ENCODE results near the gene PABPC1L. TPM values are rescaled to one million over a fixed set of nuclear protein-coding genes. Genes with fewer than 3 reads are reported as not detected.
A peak's percentile ranks its signal among the peaks of the same experiment; 100 is the strongest.
"Not testable (repeated sequence)": the region's sequence is repeated elsewhere in the genome, so short reads cannot be mapped to it uniquely, and the experiment has no call there.

PABPC1L gene
- total RNA-seq, result 1.3 and 2.6 TPM in 2 replicates

DNA sequence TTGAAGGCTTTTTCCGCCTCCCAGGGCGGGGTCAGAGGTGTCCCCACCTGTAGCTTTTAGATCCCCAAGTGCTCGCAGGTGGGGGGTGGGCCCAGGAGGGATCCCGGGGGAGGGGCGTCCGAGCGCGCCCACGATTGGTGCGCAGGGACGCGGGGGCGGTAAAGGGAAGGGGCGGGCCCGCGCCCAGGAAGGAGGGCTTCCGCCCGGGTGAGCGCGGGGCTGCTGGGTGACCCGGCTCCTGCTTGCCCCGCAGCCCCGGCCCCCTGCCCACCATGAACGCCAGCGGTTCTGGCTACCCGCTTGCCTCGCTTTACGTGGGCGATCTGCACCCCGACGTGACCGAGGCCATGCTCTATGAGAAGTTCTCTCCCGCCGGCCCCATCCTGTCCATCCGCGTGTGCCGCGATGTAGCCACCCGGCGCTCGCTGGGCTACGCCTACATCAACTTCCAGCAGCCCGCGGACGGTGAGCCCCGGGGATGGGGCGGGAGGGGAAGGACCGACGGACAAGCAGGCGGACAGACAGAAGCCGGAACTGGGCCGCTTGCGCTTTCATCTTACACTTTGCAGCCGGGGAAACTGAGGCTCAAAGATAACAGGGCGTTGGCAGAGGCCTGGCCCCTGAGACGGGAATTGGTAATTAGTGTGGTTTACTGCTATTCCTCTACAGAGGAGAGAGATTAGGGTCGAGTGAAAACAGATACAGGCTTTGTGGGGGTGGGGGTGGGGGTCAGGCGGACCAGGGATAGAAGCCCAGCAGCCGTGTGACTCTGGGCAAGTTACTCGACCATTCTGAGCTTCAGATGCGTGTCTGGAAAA is at the start of gene PABPC1L:
Gene PABPC1L, plus strand, starts transcription at position 189 of the 818 bp plus-strand sequence. Its CDS starts 84 bp downstream, at position 273.
- peak; percentile 51 for DNase-seq

GRCh38 chr20:44861531-44862006 is 48.3 kb upstream of the PABPC1L start:
- peak; percentile 28 for DNase-seq

DNA sequence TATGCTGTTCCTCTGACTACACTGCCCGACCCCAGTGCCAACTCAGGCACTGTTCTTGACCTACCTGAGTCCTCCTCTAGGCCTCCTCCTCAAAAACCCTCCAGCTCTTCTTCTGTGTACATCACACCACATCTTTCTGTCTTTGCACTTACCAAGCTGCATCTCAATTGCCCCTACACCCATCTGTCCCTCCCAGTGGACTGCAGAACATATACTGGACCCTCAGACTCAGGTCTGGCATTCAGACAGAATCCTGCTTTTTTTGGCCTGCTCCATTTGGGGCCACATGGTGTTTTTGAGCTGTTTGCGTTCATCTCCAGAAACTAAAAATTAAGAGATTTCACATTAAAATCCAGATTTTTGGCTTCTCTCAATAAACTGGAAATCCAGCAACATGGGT is 47.6 kb upstream of the PABPC1L start:
- DNase-seq, result no peak

DNA sequence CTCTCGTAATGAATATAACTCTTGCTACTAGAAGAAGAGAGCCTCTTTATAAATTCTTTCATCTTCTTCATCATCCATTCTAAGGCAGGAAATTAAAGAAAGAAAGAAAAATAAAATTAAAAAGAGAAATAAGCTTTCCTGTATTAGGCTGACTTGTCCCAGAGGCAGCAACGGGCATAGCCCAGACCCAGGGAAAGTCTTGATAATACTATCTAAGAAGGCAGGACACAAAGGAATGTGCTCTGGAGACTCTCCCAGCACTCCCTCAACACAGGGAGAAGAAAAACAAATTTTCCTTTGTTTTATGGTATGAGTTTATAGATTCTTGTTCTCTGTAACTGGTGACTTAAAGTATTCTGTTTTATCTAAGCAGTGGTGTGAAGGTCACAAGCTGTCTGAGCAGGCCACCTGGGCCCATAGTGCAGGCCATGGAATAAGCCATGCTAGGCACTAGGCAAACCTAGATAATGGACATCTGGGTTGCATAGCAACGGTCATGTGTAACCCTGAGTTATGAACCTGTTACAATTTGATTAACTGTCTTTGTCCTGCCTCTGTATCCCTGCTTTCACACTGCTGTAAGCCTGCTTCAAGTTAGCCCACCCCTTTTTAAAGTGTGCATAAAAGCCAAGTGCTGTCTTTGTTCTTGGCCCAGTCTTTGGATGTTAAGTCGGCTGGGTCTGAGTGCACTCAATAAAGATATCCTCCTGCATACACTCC is 46.3 kb upstream of the PABPC1L start:
- not testable (repeated sequence) for DNase-seq

GRCh38 chr20:44864493-44864892 is 45.4 kb upstream of the PABPC1L start:
- not testable (repeated sequence) for DNase-seq

DNA sequence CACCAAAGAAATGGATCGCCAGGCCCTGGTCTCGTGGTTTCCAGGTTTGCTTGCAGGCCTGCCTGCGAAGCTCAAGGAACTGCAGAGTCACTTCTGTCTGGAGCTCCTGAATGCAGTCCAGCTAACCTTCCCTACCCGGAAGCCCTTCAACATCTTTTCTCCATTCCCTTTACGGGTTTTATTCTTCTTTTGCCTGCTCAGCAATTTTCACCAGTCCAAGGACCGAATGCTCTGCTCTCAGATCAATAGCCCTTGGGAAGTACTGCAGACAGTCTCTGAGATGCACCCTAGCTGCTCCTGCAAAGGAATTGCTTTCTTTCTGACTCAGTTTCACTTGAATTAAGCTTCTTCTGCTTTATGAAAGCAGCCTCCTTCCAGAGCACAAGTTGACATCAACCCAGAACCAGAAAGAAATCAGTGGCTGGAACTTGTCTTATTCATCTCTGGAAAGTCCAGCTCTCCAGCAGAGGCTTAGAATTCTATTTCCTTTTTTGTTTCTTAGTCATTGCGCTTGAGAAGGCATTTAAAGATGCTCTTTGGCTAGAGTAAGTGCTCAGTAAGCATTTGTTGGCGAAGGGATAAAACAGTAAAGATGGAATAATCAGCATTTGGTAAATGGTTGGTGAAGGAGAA is 43.0 kb upstream of the PABPC1L start:
- DNase-seq, result no peak

- no peak for DNase-seq
These were observed 40.4 kb upstream of the PABPC1L start for GRCh38 chr20:44869471-44869870.

DNA sequence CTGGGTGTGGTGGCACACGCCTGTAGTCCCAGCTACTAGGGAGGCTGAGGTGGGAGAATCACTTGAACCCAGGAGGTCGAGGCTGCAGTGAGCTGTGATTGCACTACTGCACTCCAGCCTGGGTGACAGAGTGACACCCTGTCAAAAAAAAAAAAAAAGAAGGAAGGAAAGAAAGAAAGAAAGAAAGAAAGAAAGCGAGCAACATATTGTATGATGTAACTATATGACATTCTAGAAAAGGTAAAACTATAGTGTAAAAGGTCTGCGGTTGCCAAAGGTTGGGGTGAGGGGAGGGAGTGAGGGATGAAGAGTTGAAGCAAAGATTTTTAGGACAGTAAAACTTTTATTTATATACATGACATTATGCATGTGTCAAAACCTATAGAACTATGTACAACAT is 27.5 kb upstream of the PABPC1L start:
- DNase-seq, result not testable (repeated sequence)

DNA sequence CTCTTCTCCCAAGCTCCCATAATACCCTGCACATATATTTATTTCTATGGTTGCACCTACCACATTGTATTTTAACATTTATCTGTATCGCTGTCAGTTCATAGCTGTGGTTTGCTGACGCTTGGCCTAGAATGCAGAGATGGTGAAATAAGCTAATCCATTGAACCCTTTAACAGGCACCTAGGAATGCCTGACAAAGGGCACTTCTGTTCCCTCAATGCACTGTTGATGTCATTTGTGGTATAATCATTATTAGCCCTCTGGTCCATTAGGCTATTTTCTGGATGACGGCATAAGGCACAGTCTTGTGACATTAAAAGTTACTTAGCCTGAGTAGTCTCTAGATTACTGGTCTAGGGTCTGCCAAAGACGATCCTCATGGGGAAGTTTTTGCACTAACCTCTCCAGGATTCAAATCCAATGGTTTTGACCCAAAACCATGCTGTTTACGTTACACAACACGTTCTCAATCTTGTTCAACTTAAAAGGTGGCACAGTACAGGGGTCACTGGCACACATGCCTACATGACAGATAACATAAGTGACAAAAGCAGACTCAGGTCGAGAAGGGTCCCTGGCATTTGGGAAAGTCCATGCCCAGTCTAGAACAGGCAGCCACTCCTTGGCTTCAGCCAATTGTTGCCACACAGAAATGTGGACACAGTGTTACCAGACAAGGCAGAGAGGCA is 26.5 kb upstream of the PABPC1L start:
- DNase-seq, result no peak

- no peak for DNase-seq
These were observed 24.9 kb upstream of the PABPC1L start for GRCh38 chr20:44884907-44885391.

DNA sequence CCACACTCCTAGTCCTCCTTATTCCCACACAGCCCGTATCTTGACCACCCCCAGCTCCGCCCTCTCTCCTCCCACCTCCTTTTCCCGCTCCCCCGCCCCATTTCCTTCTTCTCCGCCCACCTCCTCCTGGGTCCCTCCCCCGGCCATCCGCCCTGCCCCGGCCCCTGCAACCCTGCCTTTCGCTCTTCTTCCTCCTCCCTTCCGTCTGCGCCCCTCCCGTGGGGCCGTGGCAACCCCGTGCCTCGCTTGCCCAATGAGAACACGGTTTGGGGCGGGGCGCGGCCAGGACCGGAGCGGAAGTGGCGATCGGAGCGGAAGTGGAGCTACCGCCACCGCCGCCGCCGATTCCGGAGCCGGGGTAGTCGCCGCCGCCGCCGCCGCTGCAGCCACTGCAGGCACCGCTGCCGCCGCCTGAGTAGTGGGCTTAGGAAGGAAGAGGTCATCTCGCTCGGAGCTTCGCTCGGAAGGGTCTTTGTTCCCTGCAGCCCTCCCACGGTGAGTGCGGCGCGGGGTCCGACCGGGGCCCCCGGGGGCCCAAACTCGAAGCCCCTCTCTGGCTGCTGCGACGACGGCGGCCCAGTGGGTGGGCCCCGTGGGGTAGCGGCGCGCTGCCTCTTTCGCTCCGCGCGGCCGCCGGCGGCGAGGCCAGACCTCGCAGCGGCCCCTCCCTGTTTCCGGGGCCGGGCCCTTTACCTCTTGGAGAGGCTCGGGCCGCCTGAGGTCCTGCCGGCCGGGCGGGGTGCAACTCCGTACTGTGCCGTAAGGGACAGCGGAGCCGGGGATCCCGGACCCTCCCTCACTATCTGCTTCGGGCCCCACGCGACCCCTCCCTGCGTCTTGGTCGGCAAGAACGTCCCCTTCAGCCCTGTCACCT is 24.2 kb upstream of the PABPC1L start, which contains the start of gene YWHAB:
Gene YWHAB, plus strand, starts transcription at position 314 of the 874 bp plus-strand sequence. CDS start 15,829 bp downstream, outside the sequence.
- DNase-seq, result peak; percentile 97

DNA sequence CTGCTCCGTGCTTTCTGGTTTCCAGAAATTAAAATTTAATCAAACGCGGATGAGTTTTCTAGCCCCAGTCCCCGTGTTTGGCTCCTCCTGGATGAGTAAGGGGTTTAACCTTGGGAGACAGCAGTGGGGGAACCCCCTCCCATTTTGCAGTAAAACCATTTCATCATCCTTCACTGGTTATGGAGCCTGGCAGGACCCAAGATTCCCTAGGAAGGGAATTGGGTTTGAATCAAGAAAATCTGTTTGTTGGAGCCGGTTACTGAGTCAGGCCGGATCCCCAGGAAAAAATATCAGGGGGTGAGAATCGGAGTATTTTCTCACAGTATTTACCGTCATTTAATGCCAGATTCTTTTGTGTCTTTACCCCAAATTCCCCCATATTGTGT is 23.6 kb upstream of the PABPC1L start:
- DNase-seq, result peak; percentile 25

DNA sequence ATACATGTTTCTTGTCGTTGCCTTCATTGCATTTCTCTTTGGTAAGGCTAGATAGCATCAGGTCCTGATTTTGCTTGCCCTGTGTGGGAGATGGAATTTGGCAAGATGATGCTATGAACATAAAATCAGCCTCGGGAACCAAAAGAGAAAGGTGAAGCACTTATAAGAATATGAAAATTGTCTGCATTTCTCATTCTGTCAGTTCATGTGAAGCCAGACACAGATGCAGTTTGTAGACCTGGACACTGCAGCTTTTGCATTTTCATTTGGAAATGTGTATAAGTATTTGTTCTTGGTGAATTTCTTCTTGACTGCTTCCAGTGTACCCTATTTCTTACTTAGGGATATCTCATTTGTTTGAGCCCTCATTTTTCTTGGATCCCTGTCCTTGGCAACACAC is 23.0 kb upstream of the PABPC1L start:
- DNase-seq, result no peak

DNA sequence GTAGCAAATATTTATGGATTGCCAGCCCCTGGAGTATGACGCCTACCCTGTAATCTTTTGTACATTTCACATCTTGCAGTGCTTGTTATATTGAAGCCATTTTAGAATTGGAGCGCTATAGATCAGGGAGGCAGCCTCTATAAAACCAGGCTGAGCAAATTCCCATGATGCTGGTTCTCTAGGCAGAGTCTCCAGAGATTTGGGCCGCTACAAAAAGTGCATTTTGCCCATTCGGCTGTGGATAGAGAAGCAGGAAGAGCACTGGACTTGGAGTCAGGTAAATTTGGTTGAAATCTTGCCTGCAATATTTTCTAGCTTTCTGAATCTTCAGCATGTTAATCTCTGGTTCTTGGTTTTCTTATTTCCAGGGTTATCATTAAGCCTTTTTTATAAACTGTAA is 22.4 kb upstream of the PABPC1L start:
- no peak for DNase-seq

- DNase-seq, result peak; percentile 48
These were observed 21.4 kb upstream of the PABPC1L start for GRCh38 chr20:44888226-44889103.

- no peak for DNase-seq
These were observed 18.0 kb upstream of the PABPC1L start for GRCh38 chr20:44891826-44892225.

- DNase-seq, result no peak
These were observed 14.9 kb upstream of the PABPC1L start for GRCh38 chr20:44894959-44895358.

DNA sequence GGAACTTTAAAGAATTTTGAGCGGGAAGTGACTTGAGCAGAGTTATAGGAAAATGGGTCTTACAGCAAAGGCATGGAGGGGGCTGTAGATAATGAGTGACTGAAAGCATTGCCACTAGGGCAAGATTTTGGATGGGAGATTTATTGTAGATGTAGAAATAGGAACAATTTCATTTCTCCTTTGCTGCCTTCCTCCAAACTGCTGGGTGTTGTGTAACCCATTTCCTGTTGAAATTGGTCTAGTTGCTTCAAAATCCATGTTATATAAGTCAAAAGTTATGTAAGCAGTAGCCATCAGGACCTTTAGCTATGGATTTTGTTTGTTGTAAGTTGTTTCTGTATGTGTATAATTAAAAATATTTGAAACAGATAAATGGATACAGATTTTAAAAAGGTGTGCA is 13.3 kb upstream of the PABPC1L start:
- DNase-seq, result no peak

GRCh38 chr20:44897133-44897532 is 12.7 kb upstream of the PABPC1L start:
- no peak for DNase-seq

- DNase-seq, result peak; percentile 50
These were observed 9.5 kb upstream of the PABPC1L start for GRCh38 chr20:44900231-44900854.

All from dermis blood vessel endothelial cell (primary cell).